ENCODE data around the gene HMGXB3.
A peak's percentile ranks its signal among the peaks of the same experiment; 100 is the strongest.

HMGXB3 gene

GRCh38 chr5:149990518-149991376 is 9.8 kb upstream of the HMGXB3 start:
- peak; percentile 65 for DNase-seq

- DNase-seq: no peak
These were observed 7.1 kb upstream of the HMGXB3 start for GRCh38 chr5:149993471-149993870.

- no peak for DNase-seq
These were observed 4.9 kb upstream of the HMGXB3 start for GRCh38 chr5:149995385-149996204.

- DNase-seq: no peak
These were observed 4.2 kb upstream of the HMGXB3 start for GRCh38 chr5:149996205-149996890.

GRCh38 chr5:149998281-149998680 is 2.3 kb upstream of the HMGXB3 start:
- no peak for DNase-seq

- DNase-seq: no peak
These were observed 1.2 kb upstream of the HMGXB3 start for GRCh38 chr5:149999359-149999758.

- no peak for DNase-seq
These were observed 678 bp upstream of the HMGXB3 start for GRCh38 chr5:149999866-150000255.

- DNase-seq: peak; percentile 26
These were observed 586 bp downstream of the HMGXB3 start for GRCh38 chr5:150000990-150001659.

GRCh38 chr5:150001660-150002486 is 1.3 kb downstream of the HMGXB3 start:
- DNase-seq: peak; percentile 73

- no peak for DNase-seq
These were observed 5.8 kb downstream of the HMGXB3 start for GRCh38 chr5:150006318-150006717.

GRCh38 chr5:150007050-150007449 is 6.5 kb downstream of the HMGXB3 start:
- no peak for DNase-seq

- no peak for DNase-seq
These were observed 9.3 kb downstream of the HMGXB3 start for GRCh38 chr5:150009671-150010387.

GRCh38 chr5:150013931-150014330 is 13.4 kb downstream of the HMGXB3 start:
- DNase-seq: no peak

GRCh38 chr5:150014456-150014855 is 13.9 kb downstream of the HMGXB3 start:
- no peak for DNase-seq

- no peak for DNase-seq
These were observed 14.9 kb downstream of the HMGXB3 start for GRCh38 chr5:150015415-150015814.

- DNase-seq: no peak
These were observed 16.0 kb downstream of the HMGXB3 start for GRCh38 chr5:150016537-150016936.

- DNase-seq: no peak
These were observed 16.9 kb downstream of the HMGXB3 start for GRCh38 chr5:150017226-150018005.

GRCh38 chr5:150020249-150020648 is 19.7 kb downstream of the HMGXB3 start:
- DNase-seq: no peak

- no peak for DNase-seq
These were observed 21.1 kb downstream of the HMGXB3 start for GRCh38 chr5:150021491-150022157.

- no peak for DNase-seq
These were observed 21.6 kb downstream of the HMGXB3 start for GRCh38 chr5:150022158-150022531.
